Measurements from ENCODE around the gene DRC1.

DRC1 gene

GRCh38 chr2:26463244-26464192, 61.8 kb downstream of the DRC1 start:
- TF ChIP-seq TAF1 (IDR thresholded peaks at IDR 0.05; ENCODE audit: borderline replicate concordance, insufficient read depth, low read length) (no peak), FOXP2 (optimal IDR thresholded peaks at IDR 0.05; ENCODE audit: borderline replicate concordance, extremely low read depth, extremely low read length, insufficient read depth) (no peak), POLR2AphosphoS5 (IDR thresholded peaks at IDR 0.05; ENCODE audit: low read depth, low read length) (no peak), REST (IDR thresholded peaks at IDR 0.05; ENCODE audit: insufficient read depth in 1 of 2, low read depth in 2 of 2, low read length in 2 of 2) (no peak), SIN3A (IDR thresholded peaks at IDR 0.05; ENCODE audit: borderline replicate concordance, insufficient read depth, low read length) (no peak)

GRCh38 chr2:26464390-26465265, 62.9 kb downstream of the DRC1 start:
- TF ChIP-seq FOXP2 (optimal IDR thresholded peaks at IDR 0.05; ENCODE audit: borderline replicate concordance, extremely low read depth, extremely low read length, insufficient read depth), result no peak
- TF ChIP-seq SIN3A (IDR thresholded peaks at IDR 0.05; ENCODE audit: borderline replicate concordance, insufficient read depth, low read length), result no peak
- no peak for TF ChIP-seq TAF1 (IDR thresholded peaks at IDR 0.05; ENCODE audit: borderline replicate concordance, insufficient read depth, low read length)
- no peak for TF ChIP-seq REST (IDR thresholded peaks at IDR 0.05; ENCODE audit: insufficient read depth in 1 of 2, low read depth in 2 of 2, low read length in 2 of 2)
- no peak for TF ChIP-seq POLR2AphosphoS5 (IDR thresholded peaks at IDR 0.05; ENCODE audit: low read depth, low read length)

GRCh38 chr2:26465266-26465925, 63.7 kb downstream of the DRC1 start:
- TF ChIP-seq FOXP2 (optimal IDR thresholded peaks at IDR 0.05; ENCODE audit: borderline replicate concordance, extremely low read depth, extremely low read length, insufficient read depth), result no peak
- TF ChIP-seq REST (IDR thresholded peaks at IDR 0.05; ENCODE audit: insufficient read depth in 1 of 2, low read depth in 2 of 2, low read length in 2 of 2), result no peak
- no peak for TF ChIP-seq TAF1 (IDR thresholded peaks at IDR 0.05; ENCODE audit: borderline replicate concordance, insufficient read depth, low read length)
- TF ChIP-seq SIN3A (IDR thresholded peaks at IDR 0.05; ENCODE audit: borderline replicate concordance, insufficient read depth, low read length), result no peak
- no peak for TF ChIP-seq POLR2AphosphoS5 (IDR thresholded peaks at IDR 0.05; ENCODE audit: low read depth, low read length)

- TF ChIP-seq FOXP2 (optimal IDR thresholded peaks at IDR 0.05; ENCODE audit: borderline replicate concordance, extremely low read depth, extremely low read length, insufficient read depth), result no peak
- no peak for TF ChIP-seq SIN3A (IDR thresholded peaks at IDR 0.05; ENCODE audit: borderline replicate concordance, insufficient read depth, low read length)
- TF ChIP-seq REST (IDR thresholded peaks at IDR 0.05; ENCODE audit: insufficient read depth in 1 of 2, low read depth in 2 of 2, low read length in 2 of 2), result no peak
- TF ChIP-seq POLR2AphosphoS5 (IDR thresholded peaks at IDR 0.05; ENCODE audit: low read depth, low read length), result no peak
- TF ChIP-seq TAF1 (IDR thresholded peaks at IDR 0.05; ENCODE audit: borderline replicate concordance, insufficient read depth, low read length), result no peak
These were observed 64.3 kb downstream of the DRC1 start for GRCh38 chr2:26465981-26466471.
